Measurements from ENCODE around the gene GMPPA. TPM values are rescaled to one million over a fixed set of nuclear protein-coding genes. Genes with fewer than 3 reads are reported as not detected.

GMPPA gene
- total RNA-seq, 1 experiment from 2014 or later = 51.9 TPM

DNA sequence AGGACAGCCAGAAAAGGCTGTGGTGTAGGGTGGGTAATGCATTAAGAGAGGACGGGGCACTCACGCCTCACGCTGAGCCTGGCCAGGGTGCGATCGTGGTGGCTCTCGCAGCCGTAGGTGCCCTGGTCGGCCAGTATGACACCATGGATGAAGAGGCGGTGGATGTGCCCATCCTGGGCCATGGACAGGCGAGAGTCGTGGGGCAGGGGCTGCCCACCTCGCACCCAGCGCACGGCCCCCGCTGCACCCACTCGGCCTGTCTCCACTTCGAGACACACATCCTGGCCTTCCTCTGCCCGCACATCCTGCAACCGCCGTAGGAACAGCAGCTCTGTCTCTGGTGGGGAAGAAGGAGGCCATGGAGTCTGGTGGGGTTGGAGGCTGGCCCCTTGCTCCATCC, 57.3 kb downstream of the GMPPA start:
- Mint-ChIP-seq H3K27me3 (ENCODE audit: low read depth) (peaks cover 27% of the 10 kb centered on the region), H3K4me1 (peaks cover 19% of the 10 kb centered on the region), H3K27ac (no peak overlapping the region), H3K36me3 (peaks cover 8% of the 10 kb centered on the region; the same call in 1 of the 2 replicates), H3K9me3 (no peaks in the 10 kb centered on the region), H3K4me3 (no peak overlapping the region)
- DNase-seq (ENCODE audit: low spot score) (no peak), ATAC-seq (no peak)
- no peak for TF ChIP-seq TP53 (CRISPR knock-in tag; IDR thresholded peaks at IDR 0.05)
- TF ChIP-seq, protein P1, sequence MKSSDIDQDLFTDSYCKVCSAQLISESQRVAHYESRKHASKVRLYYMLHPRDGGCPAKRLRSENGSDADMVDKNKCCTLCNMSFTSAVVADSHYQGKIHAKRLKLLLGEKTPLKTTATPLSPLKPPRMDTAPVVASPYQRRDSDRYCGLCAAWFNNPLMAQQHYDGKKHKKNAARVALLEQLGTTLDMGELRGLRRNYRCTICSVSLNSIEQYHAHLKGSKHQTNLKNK (CRISPR knock-in tag; IDR thresholded peaks at IDR 0.05) = no peak
- no peak for TF ChIP-seq NFYB (CRISPR knock-in tag; conservative IDR thresholded peaks at IDR 0.05; ENCODE audit: low read depth)
- TF ChIP-seq, protein P2, sequence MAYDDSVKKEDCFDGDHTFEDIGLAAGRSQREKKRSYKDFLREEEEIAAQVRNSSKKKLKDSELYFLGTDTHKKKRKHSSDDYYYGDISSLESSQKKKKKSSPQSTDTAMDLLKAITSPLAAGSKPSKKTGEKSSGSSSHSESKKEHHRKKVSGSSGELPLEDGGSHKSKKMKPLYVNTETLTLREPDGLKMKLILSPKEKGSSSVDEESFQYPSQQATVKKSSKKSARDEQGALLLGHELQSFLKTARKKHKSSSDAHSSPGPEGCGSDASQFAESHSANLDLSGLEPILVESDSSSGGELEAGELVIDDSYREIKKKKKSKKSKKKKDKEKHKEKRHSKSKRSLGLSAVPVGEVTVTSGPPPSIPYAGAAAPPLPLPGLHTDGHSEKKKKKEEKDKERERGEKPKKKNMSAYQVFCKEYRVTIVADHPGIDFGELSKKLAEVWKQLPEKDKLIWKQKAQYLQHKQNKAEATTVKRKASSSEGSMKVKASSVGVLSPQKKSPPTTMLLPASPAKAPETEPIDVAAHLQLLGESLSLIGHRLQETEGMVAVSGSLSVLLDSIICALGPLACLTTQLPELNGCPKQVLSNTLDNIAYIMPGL (CRISPR knock-in tag; IDR thresholded peaks at IDR 0.05) = no peak
- TF ChIP-seq, protein P3, sequence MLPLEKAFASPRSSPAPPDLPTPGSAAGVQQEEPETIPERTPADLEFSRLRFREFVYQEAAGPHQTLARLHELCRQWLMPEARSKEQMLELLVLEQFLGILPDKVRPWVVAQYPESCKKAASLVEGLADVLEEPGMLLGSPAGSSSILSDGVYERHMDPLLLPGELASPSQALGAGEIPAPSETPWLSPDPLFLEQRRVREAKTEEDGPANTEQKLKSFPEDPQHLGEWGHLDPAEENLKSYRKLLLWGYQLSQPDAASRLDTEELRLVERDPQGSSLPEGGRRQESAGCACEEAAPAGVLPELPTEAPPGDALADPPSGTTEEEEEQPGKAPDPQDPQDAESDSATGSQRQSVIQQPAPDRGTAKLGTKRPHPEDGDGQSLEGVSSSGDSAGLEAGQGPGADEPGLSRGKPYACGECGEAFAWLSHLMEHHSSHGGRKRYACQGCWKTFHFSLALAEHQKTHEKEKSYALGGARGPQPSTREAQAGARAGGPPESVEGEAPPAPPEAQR (CRISPR knock-in tag; IDR thresholded peaks at IDR 0.05) = no peak
- TF ChIP-seq NFE2L1 (CRISPR knock-in tag; IDR thresholded peaks at IDR 0.05) = no peak
- TF ChIP-seq, protein P4, sequence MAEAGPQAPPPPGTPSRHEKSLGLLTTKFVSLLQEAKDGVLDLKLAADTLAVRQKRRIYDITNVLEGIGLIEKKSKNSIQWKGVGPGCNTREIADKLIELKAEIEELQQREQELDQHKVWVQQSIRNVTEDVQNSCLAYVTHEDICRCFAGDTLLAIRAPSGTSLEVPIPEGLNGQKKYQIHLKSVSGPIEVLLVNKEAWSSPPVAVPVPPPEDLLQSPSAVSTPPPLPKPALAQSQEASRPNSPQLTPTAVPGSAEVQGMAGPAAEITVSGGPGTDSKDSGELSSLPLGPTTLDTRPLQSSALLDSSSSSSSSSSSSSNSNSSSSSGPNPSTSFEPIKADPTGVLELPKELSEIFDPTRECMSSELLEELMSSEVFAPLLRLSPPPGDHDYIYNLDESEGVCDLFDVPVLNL (CRISPR knock-in tag; IDR thresholded peaks at IDR 0.05; ENCODE audit: borderline replicate concordance, low read depth) = no peak
- TF ChIP-seq, protein P5, sequence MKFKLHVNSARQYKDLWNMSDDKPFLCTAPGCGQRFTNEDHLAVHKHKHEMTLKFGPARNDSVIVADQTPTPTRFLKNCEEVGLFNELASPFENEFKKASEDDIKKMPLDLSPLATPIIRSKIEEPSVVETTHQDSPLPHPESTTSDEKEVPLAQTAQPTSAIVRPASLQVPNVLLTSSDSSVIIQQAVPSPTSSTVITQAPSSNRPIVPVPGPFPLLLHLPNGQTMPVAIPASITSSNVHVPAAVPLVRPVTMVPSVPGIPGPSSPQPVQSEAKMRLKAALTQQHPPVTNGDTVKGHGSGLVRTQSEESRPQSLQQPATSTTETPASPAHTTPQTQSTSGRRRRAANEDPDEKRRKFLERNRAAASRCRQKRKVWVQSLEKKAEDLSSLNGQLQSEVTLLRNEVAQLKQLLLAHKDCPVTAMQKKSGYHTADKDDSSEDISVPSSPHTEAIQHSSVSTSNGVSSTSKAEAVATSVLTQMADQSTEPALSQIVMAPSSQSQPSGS (CRISPR knock-in tag; IDR thresholded peaks at IDR 0.05; ENCODE audit: borderline replicate concordance, low read depth) = no peak
- TF ChIP-seq, protein P6, sequence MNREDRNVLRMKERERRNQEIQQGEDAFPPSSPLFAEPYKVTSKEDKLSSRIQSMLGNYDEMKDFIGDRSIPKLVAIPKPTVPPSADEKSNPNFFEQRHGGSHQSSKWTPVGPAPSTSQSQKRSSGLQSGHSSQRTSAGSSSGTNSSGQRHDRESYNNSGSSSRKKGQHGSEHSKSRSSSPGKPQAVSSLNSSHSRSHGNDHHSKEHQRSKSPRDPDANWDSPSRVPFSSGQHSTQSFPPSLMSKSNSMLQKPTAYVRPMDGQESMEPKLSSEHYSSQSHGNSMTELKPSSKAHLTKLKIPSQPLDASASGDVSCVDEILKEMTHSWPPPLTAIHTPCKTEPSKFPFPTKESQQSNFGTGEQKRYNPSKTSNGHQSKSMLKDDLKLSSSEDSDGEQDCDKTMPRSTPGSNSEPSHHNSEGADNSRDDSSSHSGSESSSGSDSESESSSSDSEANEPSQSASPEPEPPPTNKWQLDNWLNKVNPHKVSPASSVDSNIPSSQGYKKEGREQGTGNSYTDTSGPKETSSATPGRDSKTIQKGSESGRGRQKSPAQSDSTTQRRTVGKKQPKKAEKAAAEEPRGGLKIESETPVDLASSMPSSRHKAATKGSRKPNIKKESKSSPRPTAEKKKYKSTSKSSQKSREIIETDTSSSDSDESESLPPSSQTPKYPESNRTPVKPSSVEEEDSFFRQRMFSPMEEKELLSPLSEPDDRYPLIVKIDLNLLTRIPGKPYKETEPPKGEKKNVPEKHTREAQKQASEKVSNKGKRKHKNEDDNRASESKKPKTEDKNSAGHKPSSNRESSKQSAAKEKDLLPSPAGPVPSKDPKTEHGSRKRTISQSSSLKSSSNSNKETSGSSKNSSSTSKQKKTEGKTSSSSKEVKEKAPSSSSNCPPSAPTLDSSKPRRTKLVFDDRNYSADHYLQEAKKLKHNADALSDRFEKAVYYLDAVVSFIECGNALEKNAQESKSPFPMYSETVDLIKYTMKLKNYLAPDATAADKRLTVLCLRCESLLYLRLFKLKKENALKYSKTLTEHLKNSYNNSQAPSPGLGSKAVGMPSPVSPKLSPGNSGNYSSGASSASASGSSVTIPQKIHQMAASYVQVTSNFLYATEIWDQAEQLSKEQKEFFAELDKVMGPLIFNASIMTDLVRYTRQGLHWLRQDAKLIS (CRISPR knock-in tag; IDR thresholded peaks at IDR 0.05; ENCODE audit: borderline replicate concordance) = no peak
- ChIA-PET CTCF (interaction anchor here (7.2 kb wide), 1 partner anchor 16 kb away, joined by 86 read pairs; no protein-coding TSS in a partner anchor), POLR2A (no interaction called here)

DNA sequence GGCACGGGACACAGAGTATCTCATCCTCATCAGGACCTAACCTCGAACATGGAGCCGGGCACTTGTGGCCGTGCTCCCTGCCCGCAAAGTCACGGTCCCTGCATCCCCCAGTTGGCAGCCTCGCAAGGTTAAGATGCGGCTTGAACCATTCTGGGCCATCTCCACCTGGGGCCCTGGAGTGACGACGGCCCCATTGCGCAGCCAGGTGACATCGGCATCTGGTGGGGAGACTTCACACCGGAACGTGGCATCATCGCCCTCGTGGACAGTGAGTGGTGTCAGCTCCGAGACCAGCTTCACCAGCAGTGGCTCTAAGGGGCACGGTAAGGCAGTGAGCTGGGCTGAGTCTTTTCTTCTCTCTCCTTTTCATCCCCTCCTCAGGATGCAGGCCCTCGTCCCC, 57.7 kb downstream of the GMPPA start:
- ChIA-PET POLR2A (interaction anchor here (0.7 kb wide), 1 partner anchor 11 kb away, joined by 3 read pairs; no protein-coding TSS in a partner anchor), CTCF (interaction anchor here (7.2 kb wide), 1 partner anchor 17 kb away, joined by 86 read pairs; no protein-coding TSS in a partner anchor)
- no peak overlapping the region for H3K4me3 Mint-ChIP-seq
- no peak for ATAC-seq
- H3K27me3 Mint-ChIP-seq (ENCODE audit: low read depth) = peaks cover 25% of the 10 kb centered on the region
- H3K27ac Mint-ChIP-seq = no peak overlapping the region
- H3K4me1 Mint-ChIP-seq = peaks cover 22% of the 10 kb centered on the region
- DNase-seq (ENCODE audit: low spot score) = no peak
- no peaks in the 10 kb centered on the region for H3K9me3 Mint-ChIP-seq
- peaks cover 8% of the 10 kb centered on the region; the same call in 1 of the 2 replicates for H3K36me3 Mint-ChIP-seq
- TF ChIP-seq SP1 (CRISPR knock-in tag; conservative IDR thresholded peaks at IDR 0.05) (no peak), FOXJ3 (CRISPR knock-in tag; IDR thresholded peaks at IDR 0.05; ENCODE audit: borderline replicate concordance) (no peak), RORB (CRISPR knock-in tag; IDR thresholded peaks at IDR 0.05) (no peak), NR2C2 (CRISPR knock-in tag; IDR thresholded peaks at IDR 0.05) (no peak), CREB1 (CRISPR knock-in tag; IDR thresholded peaks at IDR 0.05) (no peak), ZNF396 (CRISPR knock-in tag; IDR thresholded peaks at IDR 0.05; ENCODE audit: borderline replicate concordance) (no peak), ZNF317 (CRISPR knock-in tag; IDR thresholded peaks at IDR 0.05; ENCODE audit: borderline replicate concordance, low read depth) (no peak)
- TF ChIP-seq, protein P7, sequence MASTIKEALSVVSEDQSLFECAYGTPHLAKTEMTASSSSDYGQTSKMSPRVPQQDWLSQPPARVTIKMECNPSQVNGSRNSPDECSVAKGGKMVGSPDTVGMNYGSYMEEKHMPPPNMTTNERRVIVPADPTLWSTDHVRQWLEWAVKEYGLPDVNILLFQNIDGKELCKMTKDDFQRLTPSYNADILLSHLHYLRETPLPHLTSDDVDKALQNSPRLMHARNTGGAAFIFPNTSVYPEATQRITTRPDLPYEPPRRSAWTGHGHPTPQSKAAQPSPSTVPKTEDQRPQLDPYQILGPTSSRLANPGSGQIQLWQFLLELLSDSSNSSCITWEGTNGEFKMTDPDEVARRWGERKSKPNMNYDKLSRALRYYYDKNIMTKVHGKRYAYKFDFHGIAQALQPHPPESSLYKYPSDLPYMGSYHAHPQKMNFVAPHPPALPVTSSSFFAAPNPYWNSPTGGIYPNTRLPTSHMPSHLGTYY (CRISPR knock-in tag; IDR thresholded peaks at IDR 0.05) = no peak
- TF ChIP-seq, protein P8, sequence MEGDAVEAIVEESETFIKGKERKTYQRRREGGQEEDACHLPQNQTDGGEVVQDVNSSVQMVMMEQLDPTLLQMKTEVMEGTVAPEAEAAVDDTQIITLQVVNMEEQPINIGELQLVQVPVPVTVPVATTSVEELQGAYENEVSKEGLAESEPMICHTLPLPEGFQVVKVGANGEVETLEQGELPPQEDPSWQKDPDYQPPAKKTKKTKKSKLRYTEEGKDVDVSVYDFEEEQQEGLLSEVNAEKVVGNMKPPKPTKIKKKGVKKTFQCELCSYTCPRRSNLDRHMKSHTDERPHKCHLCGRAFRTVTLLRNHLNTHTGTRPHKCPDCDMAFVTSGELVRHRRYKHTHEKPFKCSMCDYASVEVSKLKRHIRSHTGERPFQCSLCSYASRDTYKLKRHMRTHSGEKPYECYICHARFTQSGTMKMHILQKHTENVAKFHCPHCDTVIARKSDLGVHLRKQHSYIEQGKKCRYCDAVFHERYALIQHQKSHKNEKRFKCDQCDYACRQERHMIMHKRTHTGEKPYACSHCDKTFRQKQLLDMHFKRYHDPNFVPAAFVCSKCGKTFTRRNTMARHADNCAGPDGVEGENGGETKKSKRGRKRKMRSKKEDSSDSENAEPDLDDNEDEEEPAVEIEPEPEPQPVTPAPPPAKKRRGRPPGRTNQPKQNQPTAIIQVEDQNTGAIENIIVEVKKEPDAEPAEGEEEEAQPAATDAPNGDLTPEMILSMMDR (IDR thresholded peaks at IDR 0.05) = no peak
- TF ChIP-seq, protein P9, sequence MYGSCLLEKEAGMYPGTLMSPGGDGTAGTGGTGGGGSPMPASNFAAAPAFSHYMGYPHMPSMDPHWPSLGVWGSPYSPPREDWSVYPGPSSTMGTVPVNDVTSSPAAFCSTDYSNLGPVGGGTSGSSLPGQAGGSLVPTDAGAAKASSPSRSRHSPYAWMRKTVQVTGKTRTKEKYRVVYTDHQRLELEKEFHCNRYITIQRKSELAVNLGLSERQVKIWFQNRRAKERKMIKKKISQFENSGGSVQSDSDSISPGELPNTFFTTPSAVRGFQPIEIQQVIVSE (CRISPR knock-in tag; IDR thresholded peaks at IDR 0.05; ENCODE audit: borderline replicate concordance) = no peak
